CD4-positive, alpha-beta T cell treated with Interleukin-15 for 4 hours (primary cell): Measurements from ENCODE around the gene ELOA.
A peak's percentile ranks its signal among the peaks of the same experiment; 100 is the strongest.
"Not testable (repeated sequence)": the region's sequence is repeated elsewhere in the genome, so short reads cannot be mapped to it uniquely, and the experiment has no call there.

Experiments
- DNase-seq: peaks from one replicate; pipeline ENCODE4 v3.0.0-alpha.2; 2020; ENCODE audit warnings: low spot score

Gene ELOA

GRCh38 chr1:23800400-23801337 lies 57.4 kb downstream of the ELOA start, which contains the start of gene GALE:
GALE (minus strand) TSS chr1:23800754; CDS start chr1:23799007, 1,747 bp downstream.
- DNase-seq = peak; percentile 97

- no peak for DNase-seq
Observed at GRCh38 chr1:23801338-23801748, 58.1 kb downstream of the ELOA start.

- no peak for DNase-seq
Observed at GRCh38 chr1:23801876-23802275, 58.6 kb downstream of the ELOA start.

GRCh38 chr1:23802809-23803342 lies 59.6 kb downstream of the ELOA start:
- DNase-seq = not testable (repeated sequence)

GRCh38 chr1:23803674-23804073 lies 60.4 kb downstream of the ELOA start:
- DNase-seq = no peak

GRCh38 chr1:23804183-23804835 lies 61.0 kb downstream of the ELOA start:
- DNase-seq = no peak

- no peak for DNase-seq
Observed at GRCh38 chr1:23805025-23805424, 61.8 kb downstream of the ELOA start.

- DNase-seq = no peak
Observed at GRCh38 chr1:23806280-23806679, 63.0 kb downstream of the ELOA start.

GRCh38 chr1:23807453-23807852 lies 64.2 kb downstream of the ELOA start:
- DNase-seq = no peak

GRCh38 chr1:23809751-23810171 lies 66.5 kb downstream of the ELOA start:
- peak; percentile 85 for DNase-seq

- DNase-seq = peak; percentile 56
Observed at GRCh38 chr1:23810818-23811540, 67.7 kb downstream of the ELOA start.
